D341Med (cell line): Measurements from ENCODE around the gene GJD3.
A peak's percentile ranks its signal among the peaks of the same experiment; 100 is the strongest.

ENCODE experiments used
- DNase-seq: peaks from one replicate; pipeline ENCODE4 v3.0.0; 2012; ENCODE audit warnings: low spot score

The GJD3 gene

GRCh38 chr17:40322358-40323315, 41.9 kb downstream of the GJD3 start:
- no peak for DNase-seq

DNA sequence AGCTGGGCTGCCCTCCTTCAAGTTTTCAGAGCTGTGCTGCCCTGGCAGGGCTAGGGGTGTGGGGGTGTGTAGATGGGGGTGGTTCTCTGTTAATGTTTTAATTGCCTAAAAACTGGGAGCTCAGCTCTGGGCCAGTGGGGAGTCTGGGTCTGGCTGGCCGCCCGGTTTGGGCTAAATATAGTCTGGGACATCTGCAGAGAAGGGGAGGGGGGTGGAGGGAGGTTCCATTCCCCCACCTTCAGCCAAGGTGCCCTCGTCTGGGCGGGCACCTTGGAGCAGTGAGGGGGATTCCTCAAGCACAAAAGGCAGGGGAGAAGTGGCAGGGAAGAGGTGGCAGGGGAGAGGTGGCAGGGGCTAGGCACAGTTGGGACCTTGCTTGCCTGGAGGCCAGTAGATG, 42.6 kb downstream of the GJD3 start:
- DNase-seq, result no peak

DNA sequence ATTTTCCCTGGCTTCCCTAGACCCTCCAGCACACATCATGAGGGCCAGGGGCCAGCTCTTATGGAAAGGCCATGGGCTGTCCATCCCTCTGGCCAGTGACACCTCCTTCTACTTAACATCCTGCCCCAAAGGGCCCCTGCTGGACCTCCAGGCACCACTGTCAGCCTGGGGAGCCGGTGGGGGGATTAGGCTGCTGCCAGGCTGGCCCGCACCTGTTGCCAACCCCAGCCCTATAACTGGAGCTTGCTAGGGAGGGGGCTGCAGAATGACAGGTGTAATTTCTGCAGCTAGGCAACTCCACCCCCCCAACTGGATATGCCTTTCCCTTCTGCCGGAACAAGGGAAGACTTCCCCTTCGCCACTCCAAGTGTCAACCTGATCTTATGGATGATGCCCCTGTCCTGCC, 43.0 kb downstream of the GJD3 start:
- DNase-seq, result no peak

GRCh38 chr17:40320756-40321523, 43.6 kb downstream of the GJD3 start:
- DNase-seq, result no peak

DNA sequence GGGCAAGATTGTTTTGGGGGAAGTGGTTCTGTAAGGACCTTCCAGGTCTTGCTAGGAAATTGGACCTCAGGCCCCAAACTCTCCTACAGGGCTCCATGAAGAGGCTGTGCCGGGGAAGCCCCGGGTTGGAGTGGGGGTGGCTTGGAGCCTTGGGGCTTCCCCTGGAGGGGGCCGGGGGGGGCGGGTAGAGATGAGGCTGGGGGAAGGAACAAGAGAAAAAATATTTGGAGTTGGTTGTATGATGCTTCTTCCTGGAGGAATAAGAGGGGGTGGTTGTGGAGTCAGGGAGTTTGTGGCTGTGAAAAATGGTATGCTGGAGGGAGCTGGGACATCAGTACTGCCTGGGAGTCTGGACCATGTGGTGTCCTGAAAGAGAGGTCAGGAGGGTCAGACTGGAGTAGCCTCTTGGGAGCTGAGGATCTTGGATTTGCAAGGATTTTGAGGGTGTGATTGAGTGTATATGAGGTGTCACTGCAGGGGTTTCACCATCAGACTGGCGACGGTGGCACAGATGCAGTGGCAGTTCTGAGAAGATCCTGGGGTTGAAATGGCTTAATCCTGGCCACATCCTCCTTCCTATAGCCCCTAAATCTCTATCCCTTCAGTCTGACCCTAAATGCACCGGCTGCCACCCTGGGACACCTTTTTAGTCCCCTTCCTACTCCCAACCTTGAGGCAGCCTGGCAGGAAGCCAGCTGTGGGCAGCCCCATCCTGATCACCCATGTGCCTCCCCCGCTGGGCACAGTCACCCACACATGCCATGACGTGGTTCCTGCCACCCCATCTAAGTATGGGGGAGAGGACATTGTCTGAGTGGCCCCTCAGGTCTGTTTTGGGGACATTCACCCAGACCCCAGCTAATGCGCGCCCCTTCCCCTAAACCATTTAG, 44.6 kb downstream of the GJD3 start:
- DNase-seq, result no peak

DNA sequence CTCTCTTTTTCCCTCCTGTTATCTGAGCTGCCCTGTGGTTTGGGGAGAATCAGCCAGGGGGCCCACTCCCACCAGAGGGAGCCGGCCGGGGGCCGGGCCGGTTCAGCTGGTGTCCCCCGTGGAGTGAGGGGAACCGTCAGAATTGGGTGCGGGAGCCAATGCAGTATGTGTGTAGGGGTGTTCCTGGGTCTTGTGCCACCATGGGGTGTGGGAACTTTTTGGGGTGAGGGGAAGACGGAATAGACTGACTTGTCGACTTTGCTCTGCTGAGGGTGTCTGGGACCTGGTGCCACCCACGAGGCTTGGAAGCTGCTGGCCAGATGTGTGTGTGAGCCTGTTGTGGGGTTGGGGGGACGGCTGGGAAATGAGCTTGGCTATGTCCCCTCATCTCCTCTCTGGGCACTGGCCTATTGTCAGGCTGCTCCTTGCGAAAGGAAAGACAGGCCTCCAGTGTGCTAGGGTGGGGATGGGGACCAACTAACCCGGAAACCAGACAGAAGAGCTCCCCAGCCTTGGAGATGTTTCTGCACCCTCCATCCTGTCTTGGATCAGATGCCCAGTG, 45.6 kb downstream of the GJD3 start:
- no peak for DNase-seq

GRCh38 chr17:40317880-40318829, 46.4 kb downstream of the GJD3 start:
- DNase-seq, result peak; percentile 100

GRCh38 chr17:40317345-40317873, 47.1 kb downstream of the GJD3 start:
- DNase-seq, result peak; percentile 74

DNA sequence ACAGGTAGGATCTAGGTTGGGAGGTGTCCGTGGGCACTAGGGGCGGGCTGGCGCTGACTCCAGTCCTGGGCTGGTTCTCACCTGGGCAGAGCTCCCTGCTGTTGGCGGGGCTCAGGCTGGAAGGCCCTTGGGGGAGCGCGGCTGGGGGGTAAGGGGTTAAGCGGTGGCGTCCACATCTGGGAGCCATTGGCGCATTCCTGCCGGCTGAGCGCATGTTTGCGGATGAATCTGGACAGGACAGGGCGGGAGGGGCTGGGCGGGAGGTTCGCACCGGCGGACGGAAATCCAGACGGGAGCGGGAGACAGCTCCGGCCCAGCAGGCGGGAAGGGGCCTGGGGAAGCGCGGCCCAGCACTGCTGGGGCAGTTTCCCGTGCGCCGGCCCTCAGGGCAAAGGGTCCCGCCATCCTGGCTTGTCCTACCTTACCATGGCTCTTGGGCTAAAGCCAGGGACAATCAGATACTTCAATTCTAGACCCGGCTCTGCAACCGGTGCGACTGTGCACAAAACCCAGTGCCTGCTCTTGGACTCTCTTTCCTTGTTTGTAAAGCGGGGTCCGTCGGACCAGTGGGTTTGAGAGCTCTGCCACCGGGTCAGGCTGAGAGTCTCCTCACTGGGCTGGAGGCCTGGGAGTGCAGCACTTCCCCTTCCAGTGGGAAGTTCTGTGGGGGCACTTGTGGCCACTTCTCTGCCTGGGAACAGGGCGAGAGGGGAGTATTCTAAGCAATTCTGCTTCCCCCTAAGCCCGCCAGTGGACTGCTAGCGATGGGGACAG, 47.8 kb downstream of the GJD3 start:
- peak; percentile 45 for DNase-seq

DNA sequence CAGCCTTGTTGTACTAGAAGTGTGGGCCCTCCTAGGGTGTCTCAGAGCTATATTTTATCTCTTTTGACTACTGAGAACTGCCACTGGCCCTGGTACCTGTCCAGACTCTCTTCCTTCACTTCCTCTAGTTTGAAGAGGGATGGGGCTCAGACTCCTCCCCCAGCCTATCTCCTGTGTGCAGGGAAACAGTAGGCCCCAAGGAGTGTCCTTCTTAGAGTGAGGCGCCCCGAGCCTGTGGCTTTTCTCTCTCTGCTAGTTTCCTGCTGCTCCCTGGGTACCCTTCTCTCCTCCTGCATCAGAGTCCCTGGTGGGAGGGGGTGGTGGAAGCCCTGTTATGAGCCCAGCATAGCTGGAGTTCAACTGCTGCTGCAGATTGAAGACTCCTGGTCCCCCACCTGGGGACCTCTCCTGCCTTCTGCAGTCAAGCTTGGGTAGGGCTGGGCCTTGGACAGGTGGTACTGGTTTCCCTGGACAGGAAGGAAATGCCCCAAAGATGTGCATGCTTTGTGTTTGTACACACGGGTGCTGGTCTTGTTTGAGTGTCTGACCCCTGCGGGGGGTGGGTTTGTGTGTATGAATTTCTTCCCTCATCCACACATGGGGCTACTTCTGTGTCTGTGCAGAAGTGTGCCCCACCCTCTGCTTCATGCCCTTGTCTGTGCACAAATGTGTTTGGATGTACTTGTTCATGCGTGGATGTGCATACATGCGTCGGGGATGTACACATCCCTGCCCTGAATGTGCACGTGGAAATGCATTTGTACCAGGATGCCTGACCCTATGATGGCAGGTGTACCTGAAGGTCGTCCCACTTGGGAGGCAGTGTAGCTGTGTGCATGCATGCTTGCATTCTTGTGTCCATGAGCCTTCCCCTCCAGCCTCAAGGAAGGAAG, 48.6 kb downstream of the GJD3 start:
- DNase-seq, result no peak

GRCh38 chr17:40315206-40315605, 49.3 kb downstream of the GJD3 start:
- DNase-seq, result no peak

GRCh38 chr17:40314584-40314956, 50.0 kb downstream of the GJD3 start:
- DNase-seq, result peak; percentile 46

DNA sequence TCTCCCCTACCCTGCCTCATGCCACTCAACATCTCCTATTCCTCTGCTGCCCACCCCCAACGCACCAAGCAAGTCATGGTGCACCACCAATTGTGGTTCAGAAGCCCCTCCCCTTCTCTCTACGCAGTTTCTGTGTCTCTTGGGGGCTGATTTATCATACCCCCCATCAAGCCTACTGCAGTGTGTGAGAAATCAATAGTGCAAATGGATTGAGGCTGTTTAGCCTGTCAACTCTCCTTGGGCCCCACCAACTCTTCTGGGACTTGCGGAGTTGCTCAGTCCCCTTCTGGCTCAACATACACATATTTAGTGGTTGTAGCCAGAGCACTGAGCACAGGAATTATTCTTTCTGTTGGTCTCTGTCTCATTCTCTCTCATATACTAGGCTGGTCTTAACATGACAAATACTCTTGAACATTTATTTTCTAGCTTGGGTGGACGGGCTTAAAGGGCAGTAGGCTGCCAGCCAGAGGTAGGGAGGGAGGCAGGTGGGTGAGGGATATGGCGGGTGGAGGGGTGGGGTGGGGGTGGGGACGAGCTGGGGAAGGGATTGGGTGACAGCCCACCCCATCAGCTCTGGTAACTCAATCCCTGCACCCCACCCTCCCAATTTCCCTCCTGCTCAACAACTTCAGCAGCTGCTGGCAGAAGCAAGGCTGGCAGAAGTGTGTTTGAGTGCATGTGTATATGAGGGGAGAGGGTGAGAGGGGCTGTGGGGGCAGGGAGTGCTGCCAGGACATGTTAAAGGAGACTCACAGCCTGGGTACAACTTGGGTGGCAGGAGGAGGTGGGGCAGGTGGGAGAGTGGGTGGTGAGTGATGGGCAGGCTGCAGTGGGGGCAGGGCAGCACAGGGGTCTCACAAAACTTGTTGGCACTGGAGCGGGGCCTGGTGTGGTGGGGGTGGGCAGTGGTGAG, 50.6 kb downstream of the GJD3 start:
- no peak for DNase-seq
